Neural cell (in vitro differentiated cells): ENCODE measurements around the gene ATG7.

ENCODE experiments used
- CTCF ChIP-seq: fragments of 450-650 bp; IDR thresholded peaks from 2 replicates; pipeline ENCODE4 v1.5.1; 2014; ENCODE audit warnings: antibody characterized with exemption, mild to moderate bottlenecking, moderate library complexity; ENCODE audit not compliant: poor library complexity, severe bottlenecking
- TF ChIP-seq, protein P1 (sequence below): IDR thresholded peaks from 2 replicates; pipeline ENCODE4 v1.6.1; 2012; ENCODE audit warnings: borderline replicate concordance

GRCh38 chr3:11254876-11255275 lies 17.3 kb upstream of the ATG7 start:
- TF ChIP-seq CTCF: no peak
- TF ChIP-seq, protein P1, sequence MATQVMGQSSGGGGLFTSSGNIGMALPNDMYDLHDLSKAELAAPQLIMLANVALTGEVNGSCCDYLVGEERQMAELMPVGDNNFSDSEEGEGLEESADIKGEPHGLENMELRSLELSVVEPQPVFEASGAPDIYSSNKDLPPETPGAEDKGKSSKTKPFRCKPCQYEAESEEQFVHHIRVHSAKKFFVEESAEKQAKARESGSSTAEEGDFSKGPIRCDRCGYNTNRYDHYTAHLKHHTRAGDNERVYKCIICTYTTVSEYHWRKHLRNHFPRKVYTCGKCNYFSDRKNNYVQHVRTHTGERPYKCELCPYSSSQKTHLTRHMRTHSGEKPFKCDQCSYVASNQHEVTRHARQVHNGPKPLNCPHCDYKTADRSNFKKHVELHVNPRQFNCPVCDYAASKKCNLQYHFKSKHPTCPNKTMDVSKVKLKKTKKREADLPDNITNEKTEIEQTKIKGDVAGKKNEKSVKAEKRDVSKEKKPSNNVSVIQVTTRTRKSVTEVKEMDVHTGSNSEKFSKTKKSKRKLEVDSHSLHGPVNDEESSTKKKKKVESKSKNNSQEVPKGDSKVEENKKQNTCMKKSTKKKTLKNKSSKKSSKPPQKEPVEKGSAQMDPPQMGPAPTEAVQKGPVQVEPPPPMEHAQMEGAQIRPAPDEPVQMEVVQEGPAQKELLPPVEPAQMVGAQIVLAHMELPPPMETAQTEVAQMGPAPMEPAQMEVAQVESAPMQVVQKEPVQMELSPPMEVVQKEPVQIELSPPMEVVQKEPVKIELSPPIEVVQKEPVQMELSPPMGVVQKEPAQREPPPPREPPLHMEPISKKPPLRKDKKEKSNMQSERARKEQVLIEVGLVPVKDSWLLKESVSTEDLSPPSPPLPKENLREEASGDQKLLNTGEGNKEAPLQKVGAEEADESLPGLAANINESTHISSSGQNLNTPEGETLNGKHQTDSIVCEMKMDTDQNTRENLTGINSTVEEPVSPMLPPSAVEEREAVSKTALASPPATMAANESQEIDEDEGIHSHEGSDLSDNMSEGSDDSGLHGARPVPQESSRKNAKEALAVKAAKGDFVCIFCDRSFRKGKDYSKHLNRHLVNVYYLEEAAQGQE: no peak
